ENCODE measurements around the gene IKZF3.
"Not testable (repeated sequence)": the region's sequence is repeated elsewhere in the genome, so short reads cannot be mapped to it uniquely, and the experiment has no call there.

The IKZF3 gene

DNA sequence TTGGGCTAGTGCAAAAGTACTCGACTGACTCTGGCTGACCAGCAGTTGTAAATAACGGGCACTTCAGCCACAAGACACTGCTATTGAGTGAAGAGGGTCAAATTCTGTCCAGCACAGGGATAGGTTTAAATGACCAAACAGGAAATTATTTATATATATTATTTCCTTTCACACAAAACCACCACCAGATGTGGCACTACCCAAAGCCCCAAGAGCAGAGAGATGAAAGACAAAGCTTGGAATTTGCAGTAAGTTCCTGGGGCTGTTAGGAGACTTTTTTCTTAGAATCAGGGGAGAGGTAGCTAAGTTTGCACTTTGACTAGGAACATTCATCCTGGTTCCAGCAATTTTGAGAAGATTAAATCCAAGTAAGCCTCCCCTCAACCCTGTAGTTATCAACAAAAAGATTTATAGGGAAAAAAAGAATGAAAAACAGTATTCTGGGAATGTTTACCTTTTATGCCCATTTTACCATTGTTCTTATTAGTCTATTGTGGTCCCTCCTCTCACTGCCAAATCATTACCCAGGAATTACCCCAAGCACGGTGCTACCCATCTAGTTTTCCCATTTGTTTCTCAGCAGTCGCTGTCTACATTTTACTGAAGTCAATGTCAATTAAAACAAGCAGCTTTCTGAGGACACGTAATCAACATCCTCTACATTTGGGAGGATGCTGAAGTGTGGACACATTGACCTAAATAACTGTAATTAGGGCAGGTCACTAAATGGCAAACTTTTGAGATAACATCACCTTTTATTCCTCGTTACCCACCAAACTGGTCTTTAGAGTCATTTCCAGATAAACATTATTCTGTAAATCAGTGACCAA, 82.9 kb downstream of the IKZF3 start:
- DNase-seq (ENCODE audit: low read depth in 2 of 2) = no peak

DNA sequence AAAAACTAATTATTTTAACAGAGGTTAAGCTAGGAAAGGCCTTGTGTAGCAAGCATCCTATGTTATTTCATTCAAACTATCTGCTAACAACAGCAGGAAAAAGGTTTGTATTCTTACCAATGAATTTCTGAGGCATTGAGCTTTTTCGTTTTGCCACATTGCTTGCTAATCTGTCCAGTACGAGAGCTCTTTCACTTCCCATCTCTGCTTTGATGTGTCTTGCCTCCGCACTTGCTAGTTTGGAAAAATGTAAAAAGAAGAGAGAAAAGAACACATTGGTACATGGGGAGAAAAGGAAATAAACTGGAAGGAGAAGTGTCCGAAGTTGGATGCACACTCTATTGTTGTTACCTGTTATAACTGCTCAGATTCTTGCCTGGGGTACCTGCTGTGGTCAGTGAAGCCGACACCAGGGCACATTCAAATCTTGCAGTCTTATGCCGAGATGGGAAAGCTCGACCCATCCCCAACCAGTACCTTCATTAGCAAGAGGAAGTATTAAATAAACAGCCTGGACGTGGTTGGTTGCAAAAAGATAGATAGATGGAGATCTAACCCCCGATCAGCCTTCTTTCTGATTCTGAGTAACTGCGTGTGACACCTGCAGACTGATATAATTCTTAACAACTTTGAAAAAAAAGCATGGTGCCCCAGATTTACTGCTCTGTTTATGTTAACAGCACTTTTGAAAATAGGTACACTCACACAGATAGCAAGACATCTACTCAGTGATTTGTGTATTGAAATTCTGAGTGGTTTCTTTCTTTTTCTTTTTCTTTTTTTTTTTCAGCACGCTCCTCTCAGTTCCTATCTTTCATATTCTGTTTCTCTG, 86.4 kb downstream of the IKZF3 start:
- no peak for DNase-seq (ENCODE audit: low read depth in 2 of 2)

DNA sequence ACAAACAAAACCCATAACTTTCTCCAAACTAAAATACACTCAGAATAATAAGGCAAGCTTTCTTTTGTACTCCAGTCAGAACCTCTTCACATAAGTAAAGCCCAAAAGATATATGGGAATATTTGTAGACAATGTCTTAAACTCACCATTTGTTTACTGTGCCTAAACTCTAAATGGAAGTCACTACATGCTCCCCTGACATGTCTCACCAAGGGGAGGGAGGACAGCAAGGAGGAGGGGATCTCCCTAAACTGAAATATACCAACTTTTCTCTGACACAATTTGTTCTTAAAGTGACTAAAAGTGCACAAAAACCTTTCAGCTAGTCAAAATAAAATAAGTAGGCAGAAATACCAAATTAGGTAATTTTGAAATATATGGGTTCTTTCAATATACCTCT, 87.9 kb downstream of the IKZF3 start:
- no peak for DNase-seq (ENCODE audit: low read depth in 2 of 2)

DNA sequence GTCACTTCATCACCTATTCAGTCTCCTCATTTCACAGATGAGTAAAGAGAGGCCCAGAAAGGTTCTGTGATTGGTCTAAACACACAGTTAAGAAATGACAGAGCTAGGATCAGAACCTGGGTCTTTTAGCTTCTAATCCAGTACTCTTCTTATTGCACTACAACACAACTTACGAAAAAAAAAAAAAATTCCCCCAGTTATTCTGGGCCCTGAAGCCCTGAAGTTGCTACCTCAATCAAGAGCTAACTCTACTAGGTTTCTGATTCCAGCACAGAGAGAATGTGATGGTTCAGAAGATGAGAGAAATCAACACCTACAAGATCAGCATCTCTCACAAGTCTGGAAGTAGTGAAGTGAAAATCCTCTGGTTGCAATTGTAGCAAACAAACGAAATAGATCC, 89.1 kb downstream of the IKZF3 start:
- no peak for DNase-seq (ENCODE audit: low read depth in 2 of 2)

DNA sequence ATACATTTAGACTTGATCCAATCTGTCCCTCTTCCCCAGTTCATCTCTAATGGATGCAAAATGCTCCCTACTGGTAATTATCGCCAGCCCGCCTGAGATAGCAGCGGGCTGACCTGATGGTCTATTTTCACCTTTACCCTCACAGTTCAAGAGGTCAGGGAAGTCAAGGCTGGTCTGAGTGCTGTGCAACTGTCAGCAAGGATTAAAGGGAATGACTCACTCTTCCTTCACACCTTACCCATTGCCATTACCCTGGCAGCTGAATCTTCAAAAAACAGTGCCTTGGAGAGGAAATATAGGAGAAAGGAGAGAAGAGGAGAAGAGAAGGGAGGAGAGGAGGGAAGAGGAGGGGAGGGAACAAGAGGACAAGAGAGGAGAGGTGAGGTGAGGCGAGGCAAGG, 90.1 kb downstream of the IKZF3 start:
- no peak for DNase-seq (ENCODE audit: low read depth in 2 of 2)

DNA sequence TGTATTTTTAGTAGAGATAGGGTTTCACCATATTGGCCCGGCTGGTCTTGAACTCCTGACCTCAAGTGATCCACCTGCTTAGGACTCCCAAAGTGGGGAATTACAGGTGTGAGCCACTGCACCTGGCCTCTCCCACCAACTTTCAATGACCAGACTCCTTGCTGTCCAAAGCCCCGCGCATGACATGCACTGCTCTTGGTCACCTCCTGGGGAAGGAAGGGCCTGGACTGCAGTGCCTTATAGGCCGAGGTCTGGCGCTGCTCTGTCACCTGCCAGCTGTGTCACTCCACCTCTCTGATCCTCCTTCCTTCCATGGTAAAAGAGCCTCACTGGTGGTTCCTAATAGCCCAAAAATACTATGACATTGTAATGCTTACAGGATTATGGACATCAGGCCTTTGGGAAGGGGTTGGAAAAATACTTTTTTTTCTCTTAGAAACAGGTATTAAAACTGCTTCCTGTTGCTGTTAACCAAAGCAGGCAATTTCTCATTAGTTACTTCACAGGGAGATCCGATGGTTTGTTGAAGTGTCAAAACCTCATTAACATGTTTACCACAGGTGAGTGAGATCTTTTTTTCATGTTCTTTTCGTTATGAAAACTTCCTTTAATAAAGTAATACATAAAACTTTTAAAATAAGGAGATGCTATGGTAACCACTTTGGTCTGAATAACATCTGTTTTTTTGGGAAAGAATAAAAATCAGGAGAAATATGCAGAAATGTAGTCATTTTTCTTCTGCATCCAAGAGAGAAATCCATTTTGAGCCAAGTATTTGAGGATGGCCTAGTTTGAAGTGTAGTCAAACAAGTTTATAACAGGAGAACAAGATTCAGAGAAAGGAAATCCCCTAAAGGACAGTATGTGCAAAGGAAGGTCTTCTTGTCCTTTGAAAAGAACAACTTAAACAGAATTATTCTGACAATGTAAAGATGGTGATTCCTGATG, 90.9 kb downstream of the IKZF3 start:
- DNase-seq (ENCODE audit: low read depth in 2 of 2) = no peak

DNA sequence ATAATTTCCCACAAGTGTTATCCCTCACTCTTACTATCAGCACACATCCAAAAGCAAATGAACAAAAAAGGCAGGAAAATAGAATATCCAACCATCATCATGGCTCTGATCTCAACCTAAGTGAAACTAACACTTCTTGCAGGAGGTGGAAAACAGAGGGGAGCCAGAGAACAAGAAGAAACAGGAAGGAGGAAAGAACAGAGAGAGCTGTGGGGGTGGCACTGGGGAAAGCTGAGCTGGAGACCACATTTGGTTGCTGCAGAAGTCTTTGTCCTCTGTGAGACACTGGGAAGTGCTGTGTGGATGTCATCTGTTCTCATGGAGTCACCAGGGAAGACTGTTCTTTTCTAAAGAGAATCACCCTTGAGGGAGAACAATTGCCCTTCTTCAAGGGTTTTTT, 91.7 kb downstream of the IKZF3 start:
- no peak for DNase-seq (ENCODE audit: low read depth in 2 of 2)

DNA sequence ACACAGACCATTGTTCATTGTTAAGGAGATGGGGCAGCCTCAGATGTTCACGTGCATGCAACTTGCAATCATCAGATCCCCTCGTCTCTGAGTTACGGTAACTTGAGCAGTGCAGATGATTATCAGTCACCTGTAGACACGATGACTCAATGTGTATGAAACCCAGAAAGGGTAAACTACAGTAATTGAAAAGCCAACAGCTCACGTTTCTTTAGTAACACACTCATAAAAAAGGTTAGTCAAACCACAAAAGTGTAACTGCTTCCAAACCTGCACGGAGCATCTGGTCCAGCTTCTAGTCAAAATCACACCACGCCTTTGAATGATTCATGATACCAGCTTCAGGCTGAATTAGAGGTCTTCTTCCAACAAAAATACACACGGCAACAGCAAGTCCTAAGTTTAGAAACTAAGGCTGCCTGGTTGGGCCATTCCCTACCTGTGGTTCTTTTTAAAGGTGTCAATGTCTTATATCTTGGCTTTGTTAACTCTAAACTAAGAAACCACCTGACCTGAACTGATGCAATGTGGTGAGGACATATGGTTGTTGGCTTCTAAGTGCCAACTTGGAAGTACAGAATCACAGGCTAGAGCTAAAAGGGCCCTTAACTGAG, 94.0 kb downstream of the IKZF3 start:
- peak; percentile 41 to 58 for DNase-seq (ENCODE audit: low read depth in 2 of 2)

DNA sequence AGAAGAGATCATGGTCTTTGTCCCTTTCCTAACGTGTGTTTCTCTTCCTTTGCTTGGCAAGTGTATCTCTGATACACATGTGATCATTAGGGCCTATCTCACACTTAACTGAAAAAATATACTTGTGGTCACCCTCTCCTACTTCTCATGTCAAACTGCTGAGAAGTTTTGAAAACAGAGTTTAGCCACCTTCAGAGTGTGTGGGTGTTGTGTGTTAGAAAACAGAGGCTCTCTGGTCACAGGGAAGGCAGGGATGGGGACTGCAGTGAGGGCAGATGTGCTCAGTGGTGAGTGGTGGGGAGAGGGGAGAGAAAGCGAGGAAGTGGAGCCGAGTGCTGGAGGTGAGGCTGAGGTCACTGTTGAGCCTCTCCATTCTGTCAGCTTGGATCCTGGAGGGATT, 97.0 kb downstream of the IKZF3 start:
- DNase-seq (ENCODE audit: low read depth in 2 of 2) = no peak

DNA sequence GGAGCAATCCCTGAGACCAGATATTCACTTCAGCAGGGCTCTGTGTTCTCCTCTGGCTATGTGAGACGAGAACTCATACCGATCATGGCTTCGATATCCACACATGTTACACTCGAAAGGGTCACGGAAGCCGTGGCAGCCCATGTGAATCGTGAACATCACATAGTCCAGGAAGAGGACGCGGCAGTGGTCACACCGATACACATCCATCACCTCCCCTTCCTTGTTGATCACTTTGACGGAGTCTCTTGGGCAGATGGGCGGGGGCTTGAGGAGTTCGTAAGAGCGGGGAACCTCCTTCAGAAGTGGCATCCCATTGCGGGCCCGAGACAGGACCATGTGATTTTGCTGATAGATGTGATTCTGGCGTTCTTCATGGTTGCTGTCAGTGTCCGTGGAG, 98.3 kb downstream of the IKZF3 start:
- DNase-seq (ENCODE audit: low read depth in 2 of 2) = no peak

DNA sequence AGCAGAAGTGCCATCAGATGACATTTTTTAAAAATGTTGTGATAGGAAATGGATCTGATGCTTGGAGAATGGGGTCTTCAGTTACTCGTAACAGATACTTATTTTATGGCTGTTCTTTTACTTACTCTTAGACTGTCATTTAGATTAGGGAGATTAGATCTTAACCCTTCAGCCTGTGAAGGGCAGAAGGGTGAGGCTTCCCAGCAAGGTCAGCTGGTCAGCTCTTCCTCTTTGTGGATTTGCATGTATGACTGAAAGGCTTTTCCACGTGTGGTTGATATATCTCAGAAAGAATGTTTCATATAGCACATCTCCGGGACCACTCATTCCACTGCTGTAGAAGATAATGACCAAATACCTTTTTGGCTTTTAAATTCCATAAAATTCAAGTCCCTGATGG, 98.9 kb downstream of the IKZF3 start:
- DNase-seq (ENCODE audit: low read depth in 2 of 2) = no peak

DNA sequence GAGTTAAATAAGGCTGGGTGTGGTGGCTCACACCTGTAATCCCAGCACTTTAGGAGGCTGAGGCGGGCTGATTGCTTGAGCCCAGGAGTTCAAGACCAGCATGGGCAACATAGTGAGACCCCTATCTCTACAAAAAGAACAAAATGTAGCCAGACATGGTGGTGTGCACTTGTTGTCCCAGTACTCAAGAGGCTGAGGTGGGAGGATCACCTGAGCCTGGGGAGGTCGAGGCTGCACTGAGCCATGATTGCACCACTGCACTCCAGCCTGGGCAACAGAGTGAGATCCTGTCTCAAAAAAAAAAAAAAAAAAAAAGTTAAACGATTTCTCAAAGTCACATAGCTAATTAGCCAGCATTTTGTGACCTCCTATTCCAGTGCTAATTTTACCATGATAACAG, 99.9 kb downstream of the IKZF3 start:
- not testable (repeated sequence) for DNase-seq (ENCODE audit: low read depth in 2 of 2)

DNA sequence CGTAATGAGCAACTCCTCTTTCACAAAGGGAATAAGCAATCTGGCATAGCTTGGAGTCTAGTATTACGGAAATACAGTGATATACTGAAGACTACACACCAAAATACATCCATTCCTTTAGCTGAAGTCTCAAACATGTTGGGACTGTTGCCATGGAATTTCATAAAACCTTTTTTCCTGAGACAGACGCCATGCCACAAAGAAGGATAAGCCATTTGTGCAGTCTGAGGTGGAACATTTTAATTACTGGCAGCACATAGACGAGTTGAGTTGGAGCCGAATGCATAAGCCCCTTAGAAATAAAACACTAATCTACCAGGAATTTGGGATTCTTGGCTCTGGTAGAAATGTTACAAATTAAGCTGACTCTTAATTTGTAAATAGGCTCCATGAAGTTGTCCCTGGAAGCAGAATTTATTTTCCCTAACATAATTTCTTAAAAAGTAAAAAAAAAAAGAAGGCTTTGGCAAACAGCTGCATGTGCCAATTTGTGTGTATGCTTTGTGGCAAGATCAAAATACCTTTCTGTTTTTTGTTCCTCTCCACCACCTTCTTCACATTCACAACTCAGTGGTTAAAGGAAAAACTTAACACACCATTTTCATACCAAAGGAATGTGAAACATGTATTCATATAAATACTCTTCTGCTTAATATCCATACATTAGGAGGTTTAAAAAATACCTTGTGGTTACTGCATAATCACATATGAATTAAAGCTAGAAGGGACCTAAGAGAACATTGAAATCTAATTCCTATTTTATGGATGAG, 100.9 kb downstream of the IKZF3 start:
- no peak for DNase-seq (ENCODE audit: low read depth in 2 of 2)

DNA sequence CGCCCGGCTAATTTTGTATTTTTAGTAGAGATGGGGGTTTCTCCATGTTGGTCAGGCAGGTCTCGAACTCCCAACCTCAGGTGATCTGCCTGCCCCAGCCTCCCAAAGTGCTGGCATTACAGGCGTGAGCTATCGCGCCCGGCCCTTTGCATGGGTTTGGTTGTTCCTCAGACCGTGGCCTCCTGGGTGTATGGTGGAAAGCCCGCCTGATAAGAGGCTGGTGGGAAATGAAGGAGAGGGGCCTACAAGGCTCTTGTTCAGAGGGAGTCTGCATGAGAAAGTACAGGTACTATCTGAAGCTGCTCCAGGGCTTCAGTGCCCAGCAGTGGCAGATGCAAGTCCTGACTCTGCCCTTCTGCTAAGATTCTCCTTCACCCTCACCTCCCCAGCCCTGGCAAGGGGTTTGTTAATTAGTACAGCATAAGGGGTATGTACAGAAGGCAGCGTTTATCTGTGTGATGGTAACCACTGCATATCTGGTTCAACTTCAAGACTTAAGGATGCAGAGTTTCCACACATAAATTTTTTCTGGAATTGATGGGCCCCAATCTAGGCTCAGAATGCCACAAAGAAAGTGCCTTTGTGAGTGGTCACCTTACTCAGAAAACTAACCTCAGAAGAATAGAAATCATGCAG, 102.1 kb downstream of the IKZF3 start:
- no peak for DNase-seq (ENCODE audit: low read depth in 2 of 2)

DNA sequence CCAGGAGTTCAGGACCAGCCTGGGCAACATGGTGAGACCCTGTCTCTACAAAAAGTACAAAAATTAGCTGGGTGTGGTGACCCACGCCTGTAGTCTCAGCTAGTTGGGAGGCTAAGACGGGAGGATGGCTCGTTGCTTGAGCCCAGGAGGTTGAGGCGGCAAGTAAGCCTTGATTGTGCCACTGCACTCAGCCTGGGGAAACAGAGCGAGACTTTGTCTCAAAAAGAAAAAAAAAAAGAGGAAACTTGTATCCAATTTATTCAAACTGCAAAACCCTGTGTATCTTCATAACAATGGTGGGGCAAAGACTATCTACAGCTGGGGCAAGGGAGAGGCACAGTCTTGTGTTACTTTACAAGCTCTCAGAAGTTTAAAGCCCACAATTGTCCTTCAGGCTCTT, 104.9 kb downstream of the IKZF3 start:
- no peak for DNase-seq (ENCODE audit: low read depth in 2 of 2)

DNA sequence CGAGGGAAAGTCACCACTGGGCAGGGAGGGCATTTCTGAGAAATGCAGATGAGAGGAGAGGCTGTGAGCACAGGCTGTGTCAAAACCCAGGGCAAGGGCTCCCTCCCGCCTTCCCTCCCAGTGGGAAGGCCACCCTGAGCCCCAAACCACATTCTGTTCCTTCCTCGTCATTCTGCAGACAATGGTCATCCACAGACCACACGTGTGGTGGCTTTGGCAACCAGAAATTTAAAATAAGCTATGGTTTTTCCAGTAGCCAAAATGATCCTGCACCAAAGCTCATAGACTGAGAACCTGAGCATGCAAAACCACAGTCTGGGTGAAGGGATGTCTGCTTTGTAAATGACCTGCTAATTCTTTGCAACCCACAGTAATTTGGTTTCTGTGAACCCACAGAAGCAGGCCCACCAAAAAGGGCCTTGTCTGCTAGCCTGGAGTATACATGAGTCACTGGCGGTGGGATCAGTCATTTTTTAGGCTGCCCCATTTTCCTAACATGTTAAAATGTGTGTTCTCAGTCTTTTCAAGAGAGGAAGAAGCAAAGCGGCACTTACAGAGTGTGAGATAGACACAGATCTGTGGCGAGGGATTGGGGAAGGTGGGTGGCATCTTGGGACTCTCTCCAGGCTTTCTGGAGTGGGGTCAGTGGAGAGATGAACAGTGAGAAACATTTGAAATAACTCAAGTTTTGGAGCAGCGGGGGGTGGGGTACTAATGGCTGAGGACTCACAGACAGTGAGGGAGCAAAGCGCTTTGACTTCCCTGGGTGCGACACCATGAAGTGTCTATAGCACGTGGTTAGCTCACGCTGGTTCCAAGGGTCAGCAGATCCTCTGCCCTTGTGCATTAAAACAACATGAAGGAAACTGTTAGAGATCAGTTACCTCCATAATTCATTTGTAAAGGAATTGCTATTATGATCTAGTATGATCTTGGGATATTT, 105.9 kb downstream of the IKZF3 start:
- peak; percentile 55 to 60 for DNase-seq (ENCODE audit: low read depth in 2 of 2)

DNA sequence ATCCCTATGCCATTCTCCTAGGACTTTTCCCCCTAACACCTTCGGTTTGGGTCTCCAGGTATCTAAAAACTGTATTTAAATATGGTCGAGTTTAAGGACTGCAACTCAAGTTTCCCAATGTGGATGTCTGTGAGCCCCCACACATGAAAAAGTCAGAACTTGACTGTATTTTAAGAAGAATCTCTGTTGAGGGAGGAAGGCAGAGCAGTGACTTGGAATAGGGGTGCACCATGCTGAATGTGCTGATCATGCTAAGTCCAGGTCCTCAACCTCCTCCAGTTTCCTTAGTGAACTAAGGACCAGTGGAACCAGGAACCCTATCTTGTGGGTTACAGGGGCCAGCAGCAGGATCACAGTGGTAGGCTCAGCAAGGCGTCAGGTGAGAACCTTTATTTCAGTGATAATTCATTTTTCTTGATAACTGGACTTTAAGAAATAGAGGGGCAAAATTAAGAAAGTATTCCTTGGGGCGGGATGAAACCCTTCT, 106.9 kb downstream of the IKZF3 start:
- DNase-seq (ENCODE audit: low read depth in 2 of 2) = no peak

DNA sequence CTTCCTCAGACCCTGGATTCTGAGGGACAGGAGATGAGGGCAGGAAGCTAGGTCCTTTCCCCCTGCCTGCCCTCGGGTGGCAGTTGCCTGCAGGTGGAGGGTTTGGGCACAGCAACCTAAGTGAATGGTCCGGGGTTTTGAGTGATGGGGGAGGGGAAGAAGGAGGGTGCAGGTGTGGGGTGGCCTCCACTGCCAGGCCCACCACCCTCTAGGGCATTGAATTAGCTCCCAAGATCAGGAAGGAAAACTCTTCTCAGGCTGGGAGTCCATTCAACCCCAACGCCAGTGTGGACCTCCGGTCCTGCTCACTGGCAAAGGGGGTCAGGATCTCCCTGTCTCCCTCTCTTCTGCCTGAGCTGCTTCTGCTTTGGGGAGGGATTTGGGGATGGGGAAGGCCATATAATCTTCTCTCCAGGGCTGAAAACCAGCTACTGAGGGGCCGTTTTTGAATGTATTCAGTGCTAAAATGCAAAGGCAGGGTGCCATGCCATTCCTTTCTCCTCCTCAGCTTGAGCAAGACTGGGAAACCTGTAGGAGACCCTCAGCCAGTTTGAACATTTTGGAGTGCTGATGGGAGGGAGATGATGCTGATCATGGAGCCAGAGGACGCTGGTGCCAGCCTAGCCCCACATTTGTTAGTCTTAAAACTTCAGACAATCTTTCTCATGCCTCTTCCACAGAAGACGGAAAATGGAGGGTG, 107.6 kb downstream of the IKZF3 start:
- DNase-seq (ENCODE audit: low read depth in 2 of 2) = no peak
